GOT3 (cell line): ENCODE results near the gene RABGGTA.

ENCODE experiments used
- DNase-seq: peaks from one replicate; lab custom pipeline; 2025; ENCODE audit warnings: mixed read lengths; lab: John Stamatoyannopoulos, UW

RABGGTA gene

DNA sequence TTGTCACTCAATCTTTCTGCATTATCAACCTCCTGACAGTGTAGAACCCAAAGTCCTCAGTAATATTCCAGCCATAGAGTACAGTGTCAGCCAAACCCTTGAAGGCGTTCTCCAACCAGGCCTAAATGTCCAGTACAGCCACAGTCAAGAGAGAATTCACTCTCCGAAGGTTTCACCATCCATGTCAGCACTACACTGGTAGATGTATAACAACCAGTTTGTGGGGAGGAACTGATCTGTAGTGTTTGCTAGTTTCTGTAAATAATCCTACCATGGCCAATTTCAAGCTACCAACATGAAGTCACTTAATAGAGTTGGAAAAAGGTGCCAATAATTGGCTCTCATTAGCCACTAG is 55.1 kb downstream of the RABGGTA start:
- DNase-seq = no peak
